HCT116 (cell line): ENCODE data around the gene CFAP46. TPM values are rescaled to one million over a fixed set of nuclear protein-coding genes. Genes with fewer than 3 reads are reported as not detected.

Experiments used
- ATAC-seq: fragments of 200-7000 bp; cut with Tn5 transposase; 2 replicates; pipeline ENCODE4 v1.9.1; 2020; ENCODE audit warnings: mild to moderate bottlenecking, moderate library complexity
- BruUV-seq: library from RNA; stranded (reverse); fragments of 400-500 nt; replicated peaks from 2 replicates; lab custom pipeline; 2021; lab: Mats Ljungman, UMichigan
- CTCF ChIA-PET: fragments of 300-600 bp; sonication (Branson Sonifier 250); formaldehyde crosslinking; loops from one replicate; lab custom pipeline; 2021; ENCODE audit warnings: antibody characterized with exemption; lab: Charles Lee
- POLR2A ChIA-PET: fragments of 300-600, 350-600 bp; sonication (Branson Sonifier 250); formaldehyde crosslinking; loops from one replicate; lab custom pipeline; 2021; ENCODE audit warnings: antibody characterized with exemption; lab: Charles Lee
- RAD21 ChIA-PET, 2 experiments: fragments of 300-600 bp; sonication (Branson Sonifier 250); formaldehyde crosslinking; loops; one replicate each; lab custom pipeline; 2023; ENCODE audit warnings: low total read pairs in 2 of 2; ENCODE audit not compliant: uncharacterized antibody in 2 of 2, unreplicated experiment in 2 of 2, low non-redundant PET in 1 of 2; lab: Charles Lee
- DNase-seq: peaks from one replicate; pipeline ENCODE4 v3.0.0-alpha.2; 2010; ENCODE audit warnings: low read depth, low spot score
- H2AFZ ChIP-seq: fragments of 200-600 bp; shearing (Covaris generic), sonication (generic); 2 replicates; pipeline ENCODE4 v1.6.1; 2017; ENCODE audit warnings: low read depth, mixed run types, mixed read lengths, antibody characterized with exemption, low read length; ENCODE audit not compliant: poor library complexity, severe bottlenecking
- H3K27ac ChIP-seq: 2 replicates; pipeline ENCODE4 v1.5.1; 2012; ENCODE audit warnings: low read depth, low read length
- H3K27me3 ChIP-seq: fragments of 200-600 bp; sonication (generic); 2 replicates; pipeline ENCODE4 v1.6.1; 2016; ENCODE audit warnings: mixed run types, low read length, mixed read lengths; ENCODE audit not compliant: insufficient read depth
- H3K36me3 ChIP-seq, 2 experiments: fragments of 200-500 bp in 1 of 2; fragments of 200-600 bp in 1 of 2; sonication (Bioruptor generic) in 1 of 2; sonication (generic) in 1 of 2; 2 replicates each; pipeline versions ENCODE4 v1.5.1 to v1.6.1; 2014 to 2016; ENCODE audit warnings: low read length in 2 of 2, inconsistent platforms in 1 of 2, mixed read lengths in 1 of 2, mixed run types in 1 of 2; ENCODE audit not compliant: insufficient read depth in 2 of 2, control insufficient read depth in 1 of 2
- H3K4me1 ChIP-seq, 2 experiments: fragments of 200-600 bp in 1 of 2; sonication (generic) in 1 of 2; 2 replicates each; pipeline versions ENCODE4 v1.5.1 to v1.6.1; 2012 to 2017; ENCODE audit warnings: low read length in 2 of 2, inconsistent platforms in 1 of 2, mild to moderate bottlenecking in 1 of 2, mixed read lengths in 1 of 2, mixed run types in 1 of 2, moderate library complexity in 1 of 2; ENCODE audit not compliant: insufficient read depth in 2 of 2, control insufficient read depth in 1 of 2
- H3K4me2 ChIP-seq: fragments of 200-600 bp; sonication (generic); 2 replicates; pipeline ENCODE4 v1.6.1; 2017; ENCODE audit warnings: mixed run types, low read length, mixed read lengths
- H3K4me3 ChIP-seq, 2 experiments: fragments of 200-600 bp in 1 of 2; sonication (generic) in 1 of 2; replicated peaks in 1 of 2; 2 replicates each; pipeline ENCODE4 v1.5.1; 2011 to 2016; ENCODE audit warnings: low read length in 2 of 2, control low read depth in 1 of 2, low read depth in 1 of 2, mild to moderate bottlenecking in 1 of 2, mixed read lengths in 1 of 2, mixed run types in 1 of 2
- H3K79me2 ChIP-seq: fragments of 200-600 bp; sonication (generic); 2 replicates; pipeline ENCODE4 v1.6.1; 2017; ENCODE audit warnings: mild to moderate bottlenecking, mixed run types, low read length, moderate library complexity, mixed read lengths; ENCODE audit not compliant: insufficient read depth
- H3K9ac ChIP-seq: fragments of 200-600 bp; sonication (generic); 2 replicates; pipeline ENCODE4 v1.6.1; 2016; ENCODE audit warnings: low read length, mixed read lengths
- H3K9me2 ChIP-seq: fragments of 200-600 bp; sonication (generic), shearing (Covaris generic); 2 replicates; pipeline ENCODE4 v1.6.1; 2017; ENCODE audit warnings: mixed run types, mild to moderate bottlenecking, moderate library complexity; ENCODE audit not compliant: insufficient read depth
- H3K9me3 ChIP-seq, 2 experiments: fragments of 200-500 bp in 1 of 2; fragments of 200-600 bp in 1 of 2; sonication (Bioruptor generic) in 1 of 2; sonication (generic) in 1 of 2; 2 replicates each; pipeline ENCODE4 v1.6.1; 2014 to 2017; ENCODE audit warnings: low read length in 2 of 2, mixed read lengths in 2 of 2, inconsistent platforms in 1 of 2, low read depth in 1 of 2, mild to moderate bottlenecking in 1 of 2, mixed run types in 1 of 2, moderate library complexity in 1 of 2; ENCODE audit not compliant: control insufficient read depth in 1 of 2, insufficient read depth in 1 of 2
- H4K20me1 ChIP-seq: fragments of 200-600 bp; sonication (generic), shearing (Covaris generic); 2 replicates; pipeline ENCODE4 v1.6.1; 2017; ENCODE audit warnings: mixed run types, mild to moderate bottlenecking, moderate library complexity; ENCODE audit not compliant: insufficient read depth
- ELF1 ChIP-seq: IDR thresholded peaks from 2 replicates; pipeline ENCODE4 v1.6.1; 2012; ENCODE audit warnings: low read depth, borderline replicate concordance
- EZH2 ChIP-seq: fragments of 200-600 bp; sonication (generic); IDR thresholded peaks from 2 replicates; pipeline ENCODE4 v1.6.1; 2017; ENCODE audit warnings: antibody characterized with exemption, mixed run types
- EZH2phosphoT487 ChIP-seq: fragments of 200-600 bp; IDR thresholded peaks from 2 replicates; pipeline ENCODE4 v1.6.1; 2018; ENCODE audit warnings: antibody characterized with exemption, borderline replicate concordance
- FOSL1 ChIP-seq: IDR thresholded peaks from 2 replicates; pipeline ENCODE4 v1.6.1; 2012; ENCODE audit warnings: low read depth
- SRF ChIP-seq: IDR thresholded peaks from 2 replicates; pipeline ENCODE4 v1.6.1; 2012; ENCODE audit warnings: low read depth
- TCF7L2 ChIP-seq: IDR thresholded peaks from 2 replicates; pipeline ENCODE4 v1.7.0; 2011; ENCODE audit warnings: borderline replicate concordance, inconsistent platforms; ENCODE audit not compliant: insufficient read depth, insufficient read length; ENCODE audit errors: extremely low read depth
- YY1 ChIP-seq: IDR thresholded peaks from 2 replicates; pipeline ENCODE4 v1.6.1; 2011; ENCODE audit warnings: low read length, low read depth, moderate library complexity, mild to moderate bottlenecking; ENCODE audit not compliant: insufficient replicate concordance; ENCODE audit errors: extremely low read depth
- intact Hi-C: fragments of 100-400 bp; cut with micrococcal nuclease; formaldehyde crosslinking; loops from 2 replicates; pipeline ENCODE4 v1.10.0; 2022
- total RNA-seq: library from RNA; stranded (reverse); gene quantifications from one replicate; pipeline ENCODE4 v1.2.1, GENCODE V29; 2021; ENCODE audit not compliant: unreplicated experiment
- TF ChIP-seq, protein P1 (sequence below): IDR thresholded peaks from 2 replicates; pipeline ENCODE4 v1.6.1; 2012
- TF ChIP-seq, protein P2 (sequence below), 3 experiments: fragments of 200-600 bp in 1 of 3; sonication (generic) in 1 of 3; IDR thresholded peaks in 2 of 3; conservative IDR thresholded peaks in 1 of 3; 2 replicates each; pipeline ENCODE4 v1.5.1; 2012 to 2017; ENCODE audit warnings: low read depth in 2 of 3, low read length in 2 of 3, antibody characterized with exemption in 1 of 3, borderline replicate concordance in 1 of 3, control low read depth in 1 of 3, mild to moderate bottlenecking in 1 of 3, mixed read lengths in 1 of 3, mixed run types in 1 of 3, moderate library complexity in 1 of 3; ENCODE audit not compliant: insufficient read depth in 1 of 3

The CFAP46 gene
- total RNA-seq, 1 experiment from 2014 or later, result 1.4 TPM

DNA sequence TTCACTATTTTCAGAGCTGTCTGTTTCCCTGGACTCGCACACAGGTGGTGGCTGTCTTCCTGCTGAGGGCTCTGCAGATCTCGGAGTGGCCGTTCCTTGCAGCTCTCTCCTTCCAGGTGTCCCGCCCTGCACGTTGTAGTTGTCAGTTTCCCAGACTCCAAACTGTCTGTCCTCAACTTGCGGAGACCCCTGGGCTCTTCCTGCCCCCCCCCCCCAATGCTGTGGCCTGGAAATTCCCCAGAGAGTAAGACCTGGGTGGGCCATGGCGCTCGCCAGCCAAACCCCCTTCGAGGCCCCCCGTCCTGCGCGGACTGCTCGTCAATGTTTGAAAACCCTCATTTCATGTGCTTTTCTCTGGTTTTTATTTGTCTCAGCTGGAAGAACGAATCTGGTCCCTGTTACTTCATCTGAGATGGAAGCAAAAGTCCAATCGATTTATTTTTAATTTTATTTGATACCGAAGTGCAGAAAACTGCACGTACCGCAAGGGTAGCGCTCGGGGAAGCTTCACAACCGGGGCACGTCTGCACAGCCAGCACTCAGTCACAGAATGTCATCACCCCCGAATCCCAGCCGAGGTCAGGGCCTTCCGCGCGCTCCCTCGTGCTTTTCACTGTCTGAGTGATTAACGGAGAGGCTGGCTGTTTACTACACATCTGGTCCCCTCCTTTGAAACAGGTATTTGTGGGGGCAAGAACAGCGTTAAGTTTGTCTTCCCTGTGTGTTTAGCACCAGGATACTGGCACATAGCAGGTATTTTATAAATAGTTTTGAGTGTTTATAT lies 110.0 kb downstream of the CFAP46 start:
- DNase-seq (no peak), ATAC-seq (no peak)
- H3K27ac ChIP-seq, result no peak overlapping the region
- no peak overlapping the region for H3K4me3 ChIP-seq
- POLR2A ChIA-PET, result no interaction called here
- H3K79me2 ChIP-seq, result no peaks in the 10 kb centered on the region
- CTCF ChIA-PET, result no interaction called here
- H3K27me3 ChIP-seq, result peaks cover 13% of the 10 kb centered on the region
- H3K9ac ChIP-seq, result no peak overlapping the region
- H3K36me3 ChIP-seq, result no peaks in the 10 kb centered on the region
- H2AFZ ChIP-seq, result no peak overlapping the region
- H3K9me3 ChIP-seq, result no peaks in the 10 kb centered on the region
- RAD21 ChIA-PET, result no interaction called here
- no TSS peak for BruUV-seq
- intact Hi-C loops, result no loop called here
- no peaks in the 10 kb centered on the region for H3K9me2 ChIP-seq
- H3K4me1 ChIP-seq, result no peaks in the 10 kb centered on the region
- H4K20me1 ChIP-seq, result no peaks in the 10 kb centered on the region
- no peak overlapping the region for H3K4me2 ChIP-seq
- no peak for TF ChIP-seq SRF
- TF ChIP-seq, protein P1, sequence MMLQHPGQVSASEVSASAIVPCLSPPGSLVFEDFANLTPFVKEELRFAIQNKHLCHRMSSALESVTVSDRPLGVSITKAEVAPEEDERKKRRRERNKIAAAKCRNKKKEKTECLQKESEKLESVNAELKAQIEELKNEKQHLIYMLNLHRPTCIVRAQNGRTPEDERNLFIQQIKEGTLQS, result no peak
- TF ChIP-seq ELF1, result no peak
- TF ChIP-seq, protein P2, sequence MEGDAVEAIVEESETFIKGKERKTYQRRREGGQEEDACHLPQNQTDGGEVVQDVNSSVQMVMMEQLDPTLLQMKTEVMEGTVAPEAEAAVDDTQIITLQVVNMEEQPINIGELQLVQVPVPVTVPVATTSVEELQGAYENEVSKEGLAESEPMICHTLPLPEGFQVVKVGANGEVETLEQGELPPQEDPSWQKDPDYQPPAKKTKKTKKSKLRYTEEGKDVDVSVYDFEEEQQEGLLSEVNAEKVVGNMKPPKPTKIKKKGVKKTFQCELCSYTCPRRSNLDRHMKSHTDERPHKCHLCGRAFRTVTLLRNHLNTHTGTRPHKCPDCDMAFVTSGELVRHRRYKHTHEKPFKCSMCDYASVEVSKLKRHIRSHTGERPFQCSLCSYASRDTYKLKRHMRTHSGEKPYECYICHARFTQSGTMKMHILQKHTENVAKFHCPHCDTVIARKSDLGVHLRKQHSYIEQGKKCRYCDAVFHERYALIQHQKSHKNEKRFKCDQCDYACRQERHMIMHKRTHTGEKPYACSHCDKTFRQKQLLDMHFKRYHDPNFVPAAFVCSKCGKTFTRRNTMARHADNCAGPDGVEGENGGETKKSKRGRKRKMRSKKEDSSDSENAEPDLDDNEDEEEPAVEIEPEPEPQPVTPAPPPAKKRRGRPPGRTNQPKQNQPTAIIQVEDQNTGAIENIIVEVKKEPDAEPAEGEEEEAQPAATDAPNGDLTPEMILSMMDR (IDR thresholded peaks at IDR 0.05 in 2 of 3, conservative IDR thresholded peaks at IDR 0.05 in 1 of 3; ENCODE audit: borderline replicate concordance in 1 of 3, insufficient read depth in 1 of 3, low read depth in 2 of 3, low read length in 2 of 3), result no peak
- TF ChIP-seq FOSL1, result no peak
- no peak for TF ChIP-seq EZH2phosphoT487
- TF ChIP-seq EZH2, result no peak
- TF ChIP-seq TCF7L2, result no peak
- no peak for TF ChIP-seq YY1
